Measurements from ENCODE around the gene SRRD.

SRRD gene

GRCh38 chr22:26496456-26496855 is 12.8 kb downstream of the SRRD start:
- in situ Hi-C loops (cut with MboI; ENCODE audit: low pct_unique_long_range_greater_than_20kb, low sequenced_read_pairs, unreplicated experiment) = no loop called here
- no peak for TF ChIP-seq CTCF (IDR thresholded peaks at IDR 0.05; ENCODE audit: extremely low read depth, insufficient read depth, missing control alignments)
- no peak for DNase-seq (ENCODE audit: low spot score)

DNA sequence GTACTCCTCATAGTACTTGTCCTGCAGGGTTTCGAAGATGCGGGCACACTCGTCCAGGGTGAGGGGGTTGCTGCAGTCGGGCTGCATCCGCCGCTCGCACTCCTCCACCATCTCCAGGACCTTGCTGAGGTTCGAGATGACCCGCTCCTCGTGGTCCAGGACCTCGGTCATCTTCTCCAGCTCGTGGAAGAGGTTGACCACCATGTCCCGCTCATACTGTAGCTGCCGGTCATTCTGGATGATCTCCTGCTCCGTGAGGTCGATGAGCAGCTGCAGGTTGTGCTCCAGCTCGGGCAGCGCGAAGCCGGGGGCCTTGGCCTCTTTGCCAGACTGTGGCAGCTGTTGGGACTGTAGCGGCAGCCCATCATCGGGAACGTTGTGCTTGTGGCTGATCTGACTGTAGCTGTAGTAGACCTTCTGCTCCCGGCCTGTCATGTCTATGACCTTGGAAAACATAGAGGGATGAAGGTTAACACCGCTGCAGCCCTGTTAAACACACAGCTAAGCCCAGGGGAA is 15.6 kb downstream of the SRRD start:
- in situ Hi-C loops (cut with MboI; ENCODE audit: low pct_unique_long_range_greater_than_20kb, low sequenced_read_pairs, unreplicated experiment) = no loop called here
- no peak for TF ChIP-seq CTCF (IDR thresholded peaks at IDR 0.05; ENCODE audit: extremely low read depth, insufficient read depth, missing control alignments)

DNA sequence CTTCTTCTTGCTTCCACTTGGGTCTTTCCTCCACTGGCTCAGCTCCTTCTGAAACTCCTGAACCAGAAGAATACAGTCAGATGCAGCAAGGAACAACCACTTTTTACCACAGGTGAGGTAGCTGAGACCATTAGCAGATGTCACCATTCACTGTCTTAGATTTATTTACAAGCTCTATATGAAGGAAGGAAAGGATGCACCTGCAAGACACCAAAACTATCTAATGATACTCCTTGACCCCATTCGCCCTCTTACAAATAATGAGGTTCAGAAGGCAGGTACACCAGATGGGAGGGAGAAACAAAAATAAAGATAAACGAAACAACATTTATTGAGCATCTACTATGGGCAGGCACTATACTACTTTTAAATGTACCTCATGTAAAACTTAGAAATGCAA is 18.3 kb downstream of the SRRD start:
- DNase-seq (ENCODE audit: low spot score) = no peak
- in situ Hi-C loops (cut with MboI; ENCODE audit: low pct_unique_long_range_greater_than_20kb, low sequenced_read_pairs, unreplicated experiment) = no loop called here
- TF ChIP-seq CTCF (IDR thresholded peaks at IDR 0.05; ENCODE audit: extremely low read depth, insufficient read depth, missing control alignments) = no peak

More for the DNA sequence above, 15.6 kb downstream of the SRRD start:
- DNase-seq (ENCODE audit: low spot score) = no peak

- peak; percentile 71 for TF ChIP-seq CTCF (IDR thresholded peaks at IDR 0.05; ENCODE audit: extremely low read depth, insufficient read depth, missing control alignments)
- in situ Hi-C loops (cut with MboI; ENCODE audit: low pct_unique_long_range_greater_than_20kb, low sequenced_read_pairs, unreplicated experiment) = no loop called here
- DNase-seq (ENCODE audit: low spot score) = peak; percentile 73
Observed at GRCh38 chr22:26502688-26503561, 19.2 kb downstream of the SRRD start.

GRCh38 chr22:26503758-26504157 is 20.1 kb downstream of the SRRD start:
- in situ Hi-C loops (cut with MboI; ENCODE audit: low pct_unique_long_range_greater_than_20kb, low sequenced_read_pairs, unreplicated experiment) = no loop called here
- no peak for DNase-seq (ENCODE audit: low spot score)

GRCh38 chr22:26508148-26508547 is 24.5 kb downstream of the SRRD start:
- in situ Hi-C loops (cut with MboI; ENCODE audit: low pct_unique_long_range_greater_than_20kb, low sequenced_read_pairs, unreplicated experiment) = no loop called here

More at GRCh38 chr22:26503758-26504157, 20.1 kb downstream of the SRRD start:
- TF ChIP-seq CTCF (IDR thresholded peaks at IDR 0.05; ENCODE audit: extremely low read depth, insufficient read depth, missing control alignments) = no peak

More at GRCh38 chr22:26508148-26508547, 24.5 kb downstream of the SRRD start:
- no peak for DNase-seq (ENCODE audit: low spot score)
- no peak for TF ChIP-seq CTCF (IDR thresholded peaks at IDR 0.05; ENCODE audit: extremely low read depth, insufficient read depth, missing control alignments)
